ENCODE measurements around the gene PAFAH2. TPM values are rescaled to one million over a fixed set of nuclear protein-coding genes. Genes with fewer than 3 reads are reported as not detected.

The PAFAH2 gene
- total and polyA plus RNA-seq, 4 donors = 9.0 to 13.8 (median 10.8) TPM

DNA sequence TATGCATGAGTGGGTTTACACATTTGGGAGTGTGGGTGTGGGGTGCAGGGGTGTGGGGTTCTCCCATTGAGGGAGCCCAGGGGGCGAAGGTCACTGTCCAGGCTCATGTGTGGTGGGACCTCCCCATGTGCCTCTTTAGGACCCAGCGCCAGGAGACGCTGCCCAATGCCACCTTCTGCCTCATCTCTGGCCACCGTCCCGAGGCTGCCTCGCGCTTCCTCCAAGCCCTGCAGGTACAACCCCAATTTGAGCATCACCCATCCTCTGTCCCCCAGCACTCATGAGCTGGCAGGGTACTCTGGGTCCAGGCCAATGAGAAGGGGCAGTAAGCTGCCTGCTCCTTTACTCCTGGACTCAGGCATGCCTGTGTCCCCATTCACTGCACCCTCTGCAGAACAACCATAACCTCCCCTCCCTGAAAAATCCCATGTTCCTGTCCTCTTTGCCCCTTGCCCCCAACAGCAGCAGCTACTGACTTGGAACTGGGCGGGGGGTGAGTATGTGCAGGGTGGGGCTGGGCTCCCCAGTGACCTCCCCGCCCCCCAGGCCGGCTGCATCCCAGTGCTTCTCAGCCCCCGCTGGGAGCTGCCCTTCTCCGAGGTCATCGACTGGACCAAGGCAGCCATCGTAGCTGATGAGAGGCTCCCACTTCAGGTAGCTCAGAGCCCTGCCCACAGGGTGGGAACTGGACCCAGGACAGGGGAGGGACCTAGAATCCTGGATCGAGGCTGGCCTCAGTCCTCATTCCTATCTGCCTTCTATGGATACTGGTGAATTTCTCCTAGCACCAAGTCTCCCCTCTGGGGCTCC lies 31.4 kb upstream of the PAFAH2 start:
- no peak overlapping the region for H3K27ac ChIP-seq (ENCODE audit: low read depth in 1 of 2, low read length in 2 of 2)
- WGBS = 66% methylated on average over 15 of the region's 15 CpGs
- no peak for DNase-seq (ENCODE audit: low spot score)
- H3K27me3 ChIP-seq (ENCODE audit: control insufficient read depth in 4 of 4, insufficient read depth in 4 of 4, low read length in 3 of 4) = no peaks in the 10 kb centered on the region
- no peak for TF ChIP-seq FOXA1 (IDR thresholded peaks at IDR 0.05)
- TF ChIP-seq, protein P1, sequence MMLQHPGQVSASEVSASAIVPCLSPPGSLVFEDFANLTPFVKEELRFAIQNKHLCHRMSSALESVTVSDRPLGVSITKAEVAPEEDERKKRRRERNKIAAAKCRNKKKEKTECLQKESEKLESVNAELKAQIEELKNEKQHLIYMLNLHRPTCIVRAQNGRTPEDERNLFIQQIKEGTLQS (IDR thresholded peaks at IDR 0.05) = no peak
- TF ChIP-seq YY1 (IDR thresholded peaks at IDR 0.05) = no peak
- TF ChIP-seq JUND (IDR thresholded peaks at IDR 0.05) = no peak
- TF ChIP-seq SP1 (IDR thresholded peaks at IDR 0.05) = no peak
- no peak for TF ChIP-seq RAD21 (IDR thresholded peaks at IDR 0.05)
- TF ChIP-seq RXRA (IDR thresholded peaks at IDR 0.05) = no peak
- TF ChIP-seq EGR1 (IDR thresholded peaks at IDR 0.05; ENCODE audit: low read depth in 2 of 2) = no peak
- no peak for TF ChIP-seq NR2F2 (IDR thresholded peaks at IDR 0.05)
- TF ChIP-seq HNF4G (IDR thresholded peaks at IDR 0.05) = no peak
- H3K4me1 ChIP-seq (ENCODE audit: control insufficient read depth in 4 of 4, insufficient read depth in 4 of 4, low read length in 3 of 4) = no peaks in the 10 kb centered on the region
- H3K4me3 ChIP-seq (ENCODE audit: low read depth in 1 of 3, low read length in 3 of 3) = no peak overlapping the region
- H3K9ac ChIP-seq (ENCODE audit: low read depth in 1 of 2, low read length in 2 of 2) = no peak overlapping the region
- no peaks in the 10 kb centered on the region for H3K9me3 ChIP-seq (ENCODE audit: control insufficient read depth in 4 of 4, low read length in 3 of 4)
- no peaks in the 10 kb centered on the region for H3K36me3 ChIP-seq (ENCODE audit: control insufficient read depth in 4 of 4, insufficient read depth in 3 of 4, low read depth in 1 of 4, low read length in 3 of 4)

DNA sequence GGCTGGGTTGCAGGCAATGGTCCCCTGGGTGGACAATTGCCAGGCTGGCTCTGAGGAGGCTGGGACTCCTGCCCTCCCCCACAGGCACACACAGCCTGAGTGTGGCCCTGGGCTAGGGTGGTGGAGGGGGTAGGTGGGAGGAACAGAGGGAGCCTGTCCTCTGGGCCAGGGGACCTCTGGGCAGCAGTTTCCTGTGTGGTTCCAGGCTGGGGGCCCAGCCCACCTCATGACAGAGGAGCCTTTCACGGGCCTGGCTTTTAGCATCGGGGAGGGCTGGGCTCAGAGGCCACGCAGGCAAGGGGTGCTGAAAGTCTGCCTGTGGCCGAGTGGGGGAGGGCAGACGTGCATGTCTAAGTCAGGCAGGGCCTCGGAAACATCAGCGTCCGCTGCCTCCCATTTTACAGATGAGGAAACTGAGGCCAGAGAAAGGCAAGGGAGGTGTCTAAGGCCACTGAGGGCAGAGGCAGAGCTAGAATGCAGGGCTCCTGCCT lies 30.7 kb upstream of the PAFAH2 start:
- WGBS = 85% methylated on average over 8 of the region's 8 CpGs
- no peak for TF ChIP-seq YY1 (IDR thresholded peaks at IDR 0.05)
- no peak for TF ChIP-seq CTCF (IDR thresholded peaks at IDR 0.05; ENCODE audit: low read depth, low read length, missing input control)
- TF ChIP-seq, protein P2, sequence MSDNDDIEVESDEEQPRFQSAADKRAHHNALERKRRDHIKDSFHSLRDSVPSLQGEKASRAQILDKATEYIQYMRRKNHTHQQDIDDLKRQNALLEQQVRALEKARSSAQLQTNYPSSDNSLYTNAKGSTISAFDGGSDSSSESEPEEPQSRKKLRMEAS (IDR thresholded peaks at IDR 0.05) = no peak
- no peak for TF ChIP-seq SP1 (IDR thresholded peaks at IDR 0.05)
- TF ChIP-seq HNF4A (conservative IDR thresholded peaks at IDR 0.05) = no peak
- no peak for TF ChIP-seq FOXA1 (IDR thresholded peaks at IDR 0.05)
- TF ChIP-seq EGR1 (IDR thresholded peaks at IDR 0.05; ENCODE audit: low read depth in 2 of 2) = no peak
- no peak for TF ChIP-seq RXRA (IDR thresholded peaks at IDR 0.05)
- TF ChIP-seq, protein P1 (IDR thresholded peaks at IDR 0.05) = no peak
- no peak for TF ChIP-seq HNF4G (IDR thresholded peaks at IDR 0.05)
- TF ChIP-seq, protein P3, sequence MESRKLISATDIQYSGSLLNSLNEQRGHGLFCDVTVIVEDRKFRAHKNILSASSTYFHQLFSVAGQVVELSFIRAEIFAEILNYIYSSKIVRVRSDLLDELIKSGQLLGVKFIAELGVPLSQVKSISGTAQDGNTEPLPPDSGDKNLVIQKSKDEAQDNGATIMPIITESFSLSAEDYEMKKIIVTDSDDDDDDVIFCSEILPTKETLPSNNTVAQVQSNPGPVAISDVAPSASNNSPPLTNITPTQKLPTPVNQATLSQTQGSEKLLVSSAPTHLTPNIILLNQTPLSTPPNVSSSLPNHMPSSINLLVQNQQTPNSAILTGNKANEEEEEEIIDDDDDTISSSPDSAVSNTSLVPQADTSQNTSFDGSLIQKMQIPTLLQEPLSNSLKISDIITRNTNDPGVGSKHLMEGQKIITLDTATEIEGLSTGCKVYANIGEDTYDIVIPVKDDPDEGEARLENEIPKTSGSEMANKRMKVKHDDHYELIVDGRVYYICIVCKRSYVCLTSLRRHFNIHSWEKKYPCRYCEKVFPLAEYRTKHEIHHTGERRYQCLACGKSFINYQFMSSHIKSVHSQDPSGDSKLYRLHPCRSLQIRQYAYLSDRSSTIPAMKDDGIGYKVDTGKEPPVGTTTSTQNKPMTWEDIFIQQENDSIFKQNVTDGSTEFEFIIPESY (IDR thresholded peaks at IDR 0.05) = no peak
- TF ChIP-seq, protein P4, sequence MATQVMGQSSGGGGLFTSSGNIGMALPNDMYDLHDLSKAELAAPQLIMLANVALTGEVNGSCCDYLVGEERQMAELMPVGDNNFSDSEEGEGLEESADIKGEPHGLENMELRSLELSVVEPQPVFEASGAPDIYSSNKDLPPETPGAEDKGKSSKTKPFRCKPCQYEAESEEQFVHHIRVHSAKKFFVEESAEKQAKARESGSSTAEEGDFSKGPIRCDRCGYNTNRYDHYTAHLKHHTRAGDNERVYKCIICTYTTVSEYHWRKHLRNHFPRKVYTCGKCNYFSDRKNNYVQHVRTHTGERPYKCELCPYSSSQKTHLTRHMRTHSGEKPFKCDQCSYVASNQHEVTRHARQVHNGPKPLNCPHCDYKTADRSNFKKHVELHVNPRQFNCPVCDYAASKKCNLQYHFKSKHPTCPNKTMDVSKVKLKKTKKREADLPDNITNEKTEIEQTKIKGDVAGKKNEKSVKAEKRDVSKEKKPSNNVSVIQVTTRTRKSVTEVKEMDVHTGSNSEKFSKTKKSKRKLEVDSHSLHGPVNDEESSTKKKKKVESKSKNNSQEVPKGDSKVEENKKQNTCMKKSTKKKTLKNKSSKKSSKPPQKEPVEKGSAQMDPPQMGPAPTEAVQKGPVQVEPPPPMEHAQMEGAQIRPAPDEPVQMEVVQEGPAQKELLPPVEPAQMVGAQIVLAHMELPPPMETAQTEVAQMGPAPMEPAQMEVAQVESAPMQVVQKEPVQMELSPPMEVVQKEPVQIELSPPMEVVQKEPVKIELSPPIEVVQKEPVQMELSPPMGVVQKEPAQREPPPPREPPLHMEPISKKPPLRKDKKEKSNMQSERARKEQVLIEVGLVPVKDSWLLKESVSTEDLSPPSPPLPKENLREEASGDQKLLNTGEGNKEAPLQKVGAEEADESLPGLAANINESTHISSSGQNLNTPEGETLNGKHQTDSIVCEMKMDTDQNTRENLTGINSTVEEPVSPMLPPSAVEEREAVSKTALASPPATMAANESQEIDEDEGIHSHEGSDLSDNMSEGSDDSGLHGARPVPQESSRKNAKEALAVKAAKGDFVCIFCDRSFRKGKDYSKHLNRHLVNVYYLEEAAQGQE (IDR thresholded peaks at IDR 0.05) = no peak
- TF ChIP-seq FOXA2 (IDR thresholded peaks at IDR 0.05) = no peak
- no peak for TF ChIP-seq RAD21 (IDR thresholded peaks at IDR 0.05)
- TF ChIP-seq JUND (IDR thresholded peaks at IDR 0.05) = no peak
- TF ChIP-seq NR2F2 (IDR thresholded peaks at IDR 0.05) = no peak
- TF ChIP-seq TAF1 (conservative IDR thresholded peaks at IDR 0.05) = no peak
- no peak for TF ChIP-seq GABPA (IDR thresholded peaks at IDR 0.05 in 1 of 2, conservative IDR thresholded peaks at IDR 0.05 in 1 of 2)
- H3K36me3 ChIP-seq (ENCODE audit: control insufficient read depth in 4 of 4, insufficient read depth in 3 of 4, low read depth in 1 of 4, low read length in 3 of 4) = no peaks in the 10 kb centered on the region
- H3K9me3 ChIP-seq (ENCODE audit: control insufficient read depth in 4 of 4, low read length in 3 of 4) = no peaks in the 10 kb centered on the region
- H3K27ac ChIP-seq (ENCODE audit: low read depth in 1 of 2, low read length in 2 of 2) = no peak overlapping the region
- H3K27me3 ChIP-seq (ENCODE audit: control insufficient read depth in 4 of 4, insufficient read depth in 4 of 4, low read length in 3 of 4) = no peaks in the 10 kb centered on the region
- H3K4me1 ChIP-seq (ENCODE audit: control insufficient read depth in 4 of 4, insufficient read depth in 4 of 4, low read length in 3 of 4) = no peaks in the 10 kb centered on the region
- no peak for DNase-seq (ENCODE audit: low spot score)
- H3K4me3 ChIP-seq (ENCODE audit: low read depth in 1 of 3, low read length in 3 of 3) = no peak overlapping the region
- H3K9ac ChIP-seq (ENCODE audit: low read depth in 1 of 2, low read length in 2 of 2) = no peak overlapping the region

Data from liver (tissue), 9 donors.